ENCODE data around the gene TOMM22.
"Not testable (repeated sequence)": the region's sequence is repeated elsewhere in the genome, so short reads cannot be mapped to it uniquely, and the experiment has no call there.

Gene TOMM22

DNA sequence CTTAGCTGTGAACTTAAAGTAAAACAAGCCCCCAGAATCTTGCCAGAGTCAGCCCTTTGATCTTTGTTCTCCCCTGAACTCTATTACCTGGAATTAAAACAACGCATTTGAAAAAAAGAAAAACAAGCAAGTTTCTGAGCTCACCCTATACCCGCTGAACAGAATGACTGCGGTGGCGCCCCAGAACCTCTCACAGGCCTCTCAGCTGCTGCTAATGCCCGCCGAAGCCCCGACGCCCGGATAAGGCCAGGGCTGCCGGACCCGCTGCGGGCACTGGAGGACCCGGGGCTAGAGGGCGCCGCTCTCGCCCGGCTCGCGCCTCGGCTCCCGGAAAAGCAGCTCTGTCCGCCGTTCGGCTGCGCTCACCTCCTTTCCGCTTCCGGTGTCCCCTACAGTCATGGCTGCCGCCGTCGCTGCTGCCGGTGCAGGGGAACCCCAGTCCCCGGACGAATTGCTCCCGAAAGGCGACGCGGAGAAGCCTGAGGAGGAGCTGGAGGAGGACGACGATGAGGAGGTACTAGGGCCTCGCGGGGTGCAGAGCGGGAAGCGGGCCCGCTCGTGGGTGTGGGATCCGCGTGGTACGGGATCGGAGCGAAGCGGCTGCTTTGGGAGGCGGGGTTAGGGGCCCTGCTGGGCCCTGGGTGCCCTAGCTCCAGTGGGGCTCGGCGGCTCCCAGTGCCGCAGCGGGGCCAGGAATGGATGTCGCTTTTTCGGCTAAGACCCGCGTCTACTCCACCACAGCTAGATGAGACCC is at the start of gene TOMM22:
TOMM22 (plus strand) TSS at position 376 of the 754 bp plus-strand sequence; CDS start at position 398, 22 bp downstream.
- peak; percentile 70 to 84 (median 74) for DNase-seq

DNA sequence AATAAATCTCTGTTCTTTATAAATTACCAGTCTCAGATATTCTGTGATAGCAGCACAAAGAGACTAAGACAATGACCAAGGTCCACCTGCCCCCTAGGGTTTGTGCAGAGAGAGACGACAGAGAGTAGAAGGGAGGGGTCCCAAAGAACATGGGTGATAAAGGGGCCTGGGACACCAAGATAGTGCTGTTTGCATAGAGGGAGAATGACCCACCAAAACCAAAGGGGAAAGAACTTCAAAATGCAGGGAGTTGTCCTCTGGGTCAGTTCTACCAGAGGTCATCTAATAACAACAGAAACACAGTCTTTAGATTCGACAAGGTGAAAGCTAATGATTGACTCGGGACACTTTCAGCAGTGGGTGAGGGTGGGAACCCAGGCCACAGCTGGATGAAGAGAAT is 49.2 kb upstream of the TOMM22 start:
- DNase-seq: no peak

DNA sequence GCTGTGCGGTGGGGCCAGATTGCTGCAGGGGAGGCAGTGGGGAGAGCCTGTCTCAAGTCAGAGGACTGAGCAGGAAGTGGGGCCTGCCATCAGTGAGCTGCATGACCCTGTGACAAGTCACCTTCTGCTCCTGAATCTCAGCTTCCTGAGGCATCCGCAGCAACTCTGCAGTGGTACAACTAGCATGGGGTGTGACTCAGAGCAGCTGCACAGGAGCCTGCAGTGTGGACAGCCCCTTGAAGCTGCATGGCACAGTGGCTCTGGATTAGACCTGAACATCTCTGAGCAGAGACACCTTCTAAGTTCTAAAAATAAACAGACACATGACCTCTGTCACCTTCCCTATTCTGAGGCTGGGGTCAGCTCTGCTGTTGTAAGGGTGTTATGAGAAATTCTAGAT is 43.5 kb upstream of the TOMM22 start:
- DNase-seq: no peak

DNA sequence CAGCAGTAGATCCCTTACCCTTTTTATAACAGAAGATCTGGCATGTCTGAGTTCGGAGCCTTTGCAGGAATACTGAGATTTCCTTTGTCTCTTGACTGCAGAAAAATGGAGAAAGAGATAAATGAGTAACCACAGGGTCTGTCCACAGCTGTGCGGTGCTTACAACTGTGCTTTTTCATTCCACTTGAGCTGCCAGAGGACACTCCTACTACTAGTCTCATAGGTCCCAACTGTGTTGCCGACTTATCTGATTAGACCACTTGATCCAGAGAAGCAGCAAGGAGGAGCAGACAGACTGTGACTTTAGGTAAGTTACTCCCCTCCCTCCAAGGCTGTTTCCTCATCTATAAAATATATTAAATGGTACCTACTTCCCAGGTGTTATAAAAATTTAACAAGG is 43.0 kb upstream of the TOMM22 start:
- DNase-seq: no peak

- DNase-seq: no peak
Measured at GRCh38 chr22:38641476-38642040, 40.2 kb upstream of the TOMM22 start.

GRCh38 chr22:38644245-38644644 is 37.5 kb upstream of the TOMM22 start:
- not testable (repeated sequence) for DNase-seq

- DNase-seq: no peak
Measured at GRCh38 chr22:38645430-38645829, 36.3 kb upstream of the TOMM22 start.

DNA sequence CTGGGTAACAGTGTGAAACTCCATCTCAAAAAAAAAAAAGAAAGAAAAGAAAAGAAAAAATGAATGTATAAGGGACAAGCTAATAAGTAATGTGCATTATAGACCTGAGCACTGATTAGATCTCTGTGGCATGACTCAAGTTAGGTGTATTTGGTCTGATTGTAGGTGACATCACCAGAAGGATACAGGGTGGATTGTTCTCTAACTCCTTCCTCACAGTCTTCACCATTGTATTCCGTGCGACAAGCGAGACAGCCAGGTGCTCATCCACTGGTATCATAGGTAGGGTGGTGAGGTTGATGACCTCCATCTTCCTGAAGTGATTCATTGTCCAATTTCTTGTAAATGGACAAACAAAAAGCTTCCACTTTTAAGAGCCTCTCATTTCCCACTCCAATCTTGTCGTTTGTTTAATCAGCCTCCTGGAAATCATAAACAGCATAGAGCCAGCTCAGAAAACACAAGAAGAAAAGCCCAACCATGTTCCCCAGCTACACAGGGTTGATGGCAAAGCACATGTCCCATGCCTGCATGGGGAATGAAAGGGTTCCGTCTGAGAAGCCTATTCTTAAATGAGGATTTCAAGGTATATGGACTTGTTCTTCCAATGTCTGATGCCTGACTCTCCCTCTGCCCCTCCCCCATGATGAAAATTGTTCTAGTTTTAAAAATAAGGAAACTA is 31.8 kb upstream of the TOMM22 start:
- no peak for DNase-seq

DNA sequence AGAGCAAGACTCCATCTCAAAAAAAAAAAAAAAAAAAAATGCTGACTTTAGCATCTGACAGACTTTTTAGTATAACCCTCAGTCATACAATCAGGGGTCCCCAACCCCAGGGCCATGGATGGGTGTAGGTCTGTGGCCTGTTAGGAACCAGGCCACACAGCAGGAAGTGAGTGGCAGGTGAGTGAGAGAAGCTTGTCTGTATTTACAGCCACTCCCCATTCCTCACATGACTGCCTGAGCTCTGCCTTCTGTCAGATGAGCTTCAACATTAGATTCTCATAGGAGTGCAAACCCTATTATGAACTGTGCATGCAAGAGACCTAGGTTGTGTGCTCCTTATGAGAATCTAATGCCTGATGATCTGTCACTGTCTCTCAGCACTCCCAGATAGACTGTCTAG is 28.9 kb upstream of the TOMM22 start:
- DNase-seq: no peak

- DNase-seq: no peak
Measured at GRCh38 chr22:38653741-38654140, 28.0 kb upstream of the TOMM22 start.

DNA sequence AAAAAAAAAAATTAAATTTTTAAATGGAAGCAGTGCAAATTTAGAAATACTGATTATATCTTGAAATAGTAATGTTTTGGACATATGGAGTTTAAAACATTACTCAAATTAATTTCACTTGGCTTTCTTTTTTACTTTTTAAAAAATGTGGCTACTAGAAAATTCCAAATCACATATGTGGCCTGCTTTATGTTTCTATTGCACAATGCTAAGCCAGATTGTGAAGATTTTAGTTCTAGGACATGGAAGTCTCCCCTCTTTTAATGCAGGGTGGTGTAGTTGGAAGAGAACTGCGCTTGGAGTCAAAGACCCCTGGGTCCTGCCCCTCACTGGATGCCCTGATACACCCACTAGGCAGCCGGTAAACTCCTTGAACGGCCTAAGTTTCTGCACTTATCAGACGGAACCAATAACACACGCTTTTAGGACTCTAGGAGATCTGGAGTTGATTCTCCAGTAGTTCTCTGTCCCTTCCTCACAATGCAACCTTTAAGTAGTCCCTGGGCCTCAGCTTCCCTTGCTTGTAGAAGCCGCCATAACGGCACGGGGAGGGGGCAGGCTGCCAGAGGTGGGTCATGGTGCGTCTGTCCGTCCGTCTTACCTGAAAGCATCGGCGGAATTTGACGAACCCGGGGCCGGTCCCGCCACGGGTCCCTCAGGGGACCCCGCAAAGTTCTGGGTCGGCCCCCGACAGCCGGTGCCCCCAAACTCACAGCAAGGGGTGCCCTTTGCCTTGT is 26.1 kb upstream of the TOMM22 start:
- no peak for DNase-seq

GRCh38 chr22:38656256-38657044 is 25.3 kb upstream of the TOMM22 start, which contains the start of the genes CBY1 and FAM227A:
CBY1 (plus strand) TSS chr22:38656638; CDS start chr22:38668055, 11,417 bp downstream.
FAM227A (minus strand) TSS chr22:38656392; CDS start chr22:38650168, 6,224 bp downstream.
- DNase-seq: peak; percentile 68 to 89 (median 82)

DNA sequence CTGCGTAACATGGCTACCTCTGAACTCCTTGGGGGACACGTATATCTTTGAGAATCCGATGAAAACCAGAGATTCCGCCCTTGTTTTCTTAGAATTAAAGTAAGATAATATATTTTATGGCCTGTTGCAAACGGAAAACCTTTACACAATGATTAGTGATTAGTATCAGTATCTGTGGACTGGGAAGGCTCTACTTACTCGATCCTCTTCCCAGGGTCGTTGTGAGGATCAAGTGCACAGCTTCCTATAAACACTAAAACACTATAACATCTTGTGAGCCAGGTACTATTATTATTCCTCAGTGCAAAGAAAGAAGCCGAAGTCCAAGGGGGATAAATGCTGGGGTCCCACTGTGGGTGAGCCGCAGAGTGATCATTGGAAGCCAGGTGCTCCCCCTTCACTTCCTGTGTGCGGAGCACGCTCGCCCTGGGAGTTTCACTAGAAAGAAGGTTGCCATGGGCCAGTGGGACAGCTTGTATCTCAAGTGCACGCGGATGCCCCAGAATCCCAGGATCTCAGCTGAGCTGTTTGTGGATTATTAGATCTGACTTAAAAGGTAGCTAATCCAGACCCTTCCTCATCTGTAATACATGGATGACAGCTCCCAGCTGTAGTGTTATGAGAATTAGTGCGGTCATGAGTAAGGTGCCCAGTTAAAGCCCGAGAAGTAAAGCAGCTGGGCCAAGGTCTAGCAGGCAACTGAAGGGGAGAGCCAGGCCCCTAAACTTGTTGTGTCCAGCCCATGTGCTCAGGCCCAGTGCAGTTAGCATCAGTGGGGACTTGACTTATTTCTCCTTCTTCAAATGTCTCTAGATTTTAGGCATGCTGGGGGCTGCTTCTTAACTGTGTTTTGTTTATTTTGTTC is 24.5 kb upstream of the TOMM22 start:
- peak in 4 of 6 experiments; percentile 1 to 40 (median 12) for DNase-seq

DNA sequence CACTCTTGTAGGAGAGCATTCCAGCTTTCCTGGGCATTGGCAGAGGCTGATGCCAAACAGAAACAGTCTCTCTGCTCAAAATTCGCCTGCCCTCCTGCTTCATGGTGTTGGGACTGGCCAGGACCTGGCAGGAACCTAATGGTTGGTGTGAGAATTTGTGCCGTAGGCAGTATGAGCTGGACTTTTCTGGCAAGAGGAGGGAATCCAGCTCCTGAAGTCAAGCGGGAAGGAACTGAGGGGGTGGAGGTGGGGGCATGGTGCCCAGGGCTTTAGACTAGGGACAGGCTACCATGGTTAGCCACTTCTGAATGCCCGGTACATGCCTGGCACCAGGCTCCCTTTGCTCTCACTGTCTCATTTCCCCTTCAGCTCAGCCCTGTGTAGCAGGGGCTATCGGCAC is 6.9 kb upstream of the TOMM22 start:
- no peak for DNase-seq

DNA sequence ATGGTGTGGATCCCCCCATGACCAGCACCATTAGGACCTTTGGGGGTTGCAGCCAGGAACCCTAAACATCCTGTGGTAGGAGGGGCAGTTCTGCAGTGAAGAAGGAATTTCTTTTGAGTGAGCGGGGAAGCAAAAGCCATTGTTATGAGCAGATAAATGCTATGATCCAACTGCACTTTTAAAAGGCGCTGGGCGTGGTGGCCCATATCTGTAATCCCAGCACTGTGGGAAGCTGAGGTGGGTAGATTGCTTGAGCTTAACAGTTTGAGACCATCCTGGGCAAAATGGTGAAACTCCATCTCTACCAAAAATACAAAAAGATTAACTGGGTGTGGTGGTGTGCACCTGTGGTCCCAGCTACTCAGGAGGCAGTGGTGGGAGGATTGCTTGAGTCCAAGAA is 5.9 kb upstream of the TOMM22 start:
- no peak for DNase-seq

GRCh38 chr22:38684895-38685294 is 3.1 kb downstream of the TOMM22 start:
- no peak for DNase-seq

DNA sequence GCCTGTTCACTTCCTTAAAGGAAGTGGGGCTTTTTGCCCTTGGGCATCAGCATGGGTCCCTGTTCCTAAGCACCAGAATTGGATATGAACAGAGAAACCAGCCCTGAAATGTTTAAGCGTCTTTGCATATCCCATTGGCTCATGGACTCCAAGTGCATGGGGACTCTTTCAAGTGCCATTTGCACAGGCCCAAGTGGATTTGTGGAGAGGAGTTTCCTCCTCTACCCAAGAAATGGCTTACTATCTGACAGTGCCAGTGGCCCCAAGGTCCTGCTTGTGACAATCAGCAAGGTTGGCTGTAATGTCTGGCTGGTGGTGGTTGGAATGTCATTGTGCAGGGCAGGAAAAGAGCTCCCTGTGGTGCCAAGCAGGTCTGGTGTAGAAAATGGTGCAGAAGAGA is 4.0 kb downstream of the TOMM22 start:
- DNase-seq: no peak

DNA sequence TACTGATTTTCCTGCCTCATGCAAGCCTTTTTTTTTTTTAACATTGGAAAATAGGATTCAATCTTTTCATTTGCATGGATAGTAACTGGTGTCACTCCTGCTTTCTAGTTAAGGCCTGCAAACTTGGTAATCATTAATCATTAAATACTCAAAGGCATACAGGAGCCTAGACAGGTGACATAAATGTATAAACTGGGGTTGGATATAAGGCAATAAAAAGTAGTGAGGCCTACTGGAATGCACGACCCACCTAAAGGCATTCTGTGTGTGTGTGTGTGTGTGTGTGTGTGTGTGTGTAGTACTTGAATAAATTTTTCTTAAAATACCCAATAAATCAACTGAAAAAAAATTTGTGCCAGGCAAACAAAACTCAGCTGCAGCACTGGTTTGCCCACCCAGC is 7.9 kb downstream of the TOMM22 start:
- no peak for DNase-seq

GRCh38 chr22:38694049-38694448 is 12.3 kb downstream of the TOMM22 start:
- DNase-seq: no peak

GRCh38 chr22:38694940-38695339 is 13.2 kb downstream of the TOMM22 start:
- DNase-seq: no peak
